ENCODE measurements around the gene KYAT1. TPM values are rescaled to one million over a fixed set of nuclear protein-coding genes. Genes with fewer than 3 reads are reported as not detected.

Gene KYAT1
- total RNA-seq, 2 donors from 2014 or later, result 4.8 to 5.7 TPM

DNA sequence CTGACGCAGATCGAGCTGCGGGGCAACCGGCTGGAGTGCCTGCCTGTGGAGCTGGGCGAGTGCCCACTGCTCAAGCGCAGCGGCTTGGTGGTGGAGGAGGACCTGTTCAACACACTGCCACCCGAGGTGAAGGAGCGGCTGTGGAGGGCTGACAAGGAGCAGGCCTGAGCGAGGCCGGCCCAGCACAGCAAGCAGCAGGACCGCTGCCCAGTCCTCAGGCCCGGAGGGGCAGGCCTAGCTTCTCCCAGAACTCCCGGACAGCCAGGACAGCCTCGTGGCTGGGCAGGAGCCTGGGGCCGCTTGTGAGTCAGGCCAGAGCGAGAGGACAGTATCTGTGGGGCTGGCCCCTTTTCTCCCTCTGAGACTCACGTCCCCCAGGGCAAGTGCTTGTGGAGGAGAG, 34.5 kb upstream of the KYAT1 start:
- no peak for DNase-seq
- Mint-ChIP-seq H3K4me1 (peaks cover 20% of the 10 kb centered on the region), H3K4me3 (no peak overlapping the region), H3K27ac (no peak overlapping the region), H3K36me3 (ENCODE audit: low read depth) (peaks cover 8% of the 10 kb centered on the region), H3K27me3 (no peaks in the 10 kb centered on the region)
- ATAC-seq, result no peak
- no peaks in the 10 kb centered on the region for H3K9me3 ChIP-seq (ENCODE audit: control insufficient read depth, low read length, poor library complexity, severe bottlenecking)

DNA sequence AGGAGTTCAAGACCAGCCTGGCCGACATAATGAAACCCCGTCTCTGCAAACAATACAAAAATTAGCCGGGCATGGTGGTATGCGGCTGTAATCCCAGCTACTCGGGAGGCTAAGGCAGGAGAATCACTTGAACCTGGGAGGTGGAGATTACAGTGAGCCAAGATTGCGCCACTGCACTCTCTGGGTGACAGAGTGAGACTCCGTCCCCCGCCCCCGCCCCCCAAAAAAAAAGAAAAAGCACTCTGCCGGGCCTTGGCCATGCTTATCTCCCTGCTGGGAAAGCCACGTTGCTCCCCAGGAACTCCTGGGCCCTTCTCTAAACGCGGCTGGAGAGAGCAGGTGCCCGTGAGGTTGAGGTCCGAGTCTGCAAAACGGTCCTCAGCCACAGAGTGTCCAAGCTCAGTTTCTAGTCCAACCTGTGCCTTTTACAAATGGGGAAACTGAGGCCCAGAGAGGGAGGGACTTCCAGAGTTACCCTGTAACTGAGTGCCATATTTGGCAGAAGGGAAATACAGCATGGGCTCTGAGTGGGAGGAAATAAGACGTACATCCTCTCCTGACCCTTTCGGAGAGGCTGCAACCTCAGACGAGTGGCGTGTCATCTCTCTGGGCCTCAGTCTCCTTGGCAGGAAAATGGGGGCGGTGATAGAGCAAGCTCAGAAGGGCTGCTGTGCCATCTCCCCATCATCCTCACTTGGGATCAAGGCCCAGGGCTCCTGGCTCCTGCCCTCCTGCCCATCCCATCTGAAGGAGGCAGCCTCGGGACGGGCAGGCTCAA, 32.4 kb upstream of the KYAT1 start:
- ATAC-seq, result no peak
- H3K9me3 ChIP-seq (ENCODE audit: control insufficient read depth, low read length, poor library complexity, severe bottlenecking), result no peaks in the 10 kb centered on the region
- no peak for DNase-seq
- H3K4me1 Mint-ChIP-seq, result peaks cover 23% of the 10 kb centered on the region
- no peaks in the 10 kb centered on the region for H3K27me3 Mint-ChIP-seq
- peaks cover 8% of the 10 kb centered on the region for H3K36me3 Mint-ChIP-seq (ENCODE audit: low read depth)
- H3K27ac Mint-ChIP-seq, result peak overlapping the region; percentile 69
- no peak overlapping the region for H3K4me3 Mint-ChIP-seq

DNA sequence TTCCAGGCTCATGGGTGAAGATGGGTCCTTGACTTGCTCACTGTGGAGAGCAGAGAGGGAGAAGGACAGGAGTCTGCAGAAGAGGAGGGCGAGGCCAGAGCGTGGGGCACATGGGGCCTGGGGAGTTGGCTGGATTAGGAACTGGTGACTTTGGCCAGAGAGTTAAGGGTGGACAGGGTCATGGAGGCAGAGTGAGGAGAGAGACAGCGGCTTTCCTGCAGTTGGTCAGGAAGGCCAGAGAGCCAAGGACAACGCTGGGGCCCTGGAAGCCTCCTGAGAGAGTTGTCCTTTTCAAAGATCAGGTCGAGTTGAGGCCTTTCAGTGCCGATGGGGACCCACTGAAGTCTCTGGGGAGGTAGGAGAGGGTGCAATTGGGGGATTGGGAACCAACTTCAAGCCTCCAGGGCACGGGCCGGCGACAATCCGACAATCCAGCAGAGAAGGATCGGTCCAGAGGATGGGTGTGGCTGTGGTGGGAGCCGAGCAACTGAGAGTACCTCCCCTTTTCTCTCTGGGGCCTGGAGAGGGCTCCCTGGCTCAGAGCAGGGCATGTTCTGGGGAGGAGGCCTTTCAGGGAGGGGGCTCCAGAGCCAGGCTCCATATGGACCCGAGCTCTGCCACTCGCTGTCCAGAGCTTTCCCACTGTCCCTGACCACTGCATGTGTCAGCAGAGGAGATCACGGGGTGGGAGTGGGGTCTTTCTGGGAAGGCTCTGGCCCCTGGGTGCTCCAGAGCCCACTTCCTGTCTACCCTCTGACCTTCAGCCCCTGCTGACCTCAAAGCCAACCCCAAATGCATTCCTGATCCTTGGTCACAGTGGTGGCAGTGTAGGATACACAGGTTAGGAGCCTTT, 31.5 kb upstream of the KYAT1 start:
- DNase-seq (no peak), ATAC-seq (no peak)
- H3K4me1 Mint-ChIP-seq, result peaks cover 27% of the 10 kb centered on the region
- H3K27me3 Mint-ChIP-seq, result no peaks in the 10 kb centered on the region
- H3K4me3 Mint-ChIP-seq, result peak overlapping the region; percentile 67
- peak overlapping the region; percentile 92 for H3K27ac Mint-ChIP-seq
- H3K9me3 ChIP-seq (ENCODE audit: control insufficient read depth, low read length, poor library complexity, severe bottlenecking), result no peaks in the 10 kb centered on the region
- peaks cover 10% of the 10 kb centered on the region for H3K36me3 Mint-ChIP-seq (ENCODE audit: low read depth)

DNA sequence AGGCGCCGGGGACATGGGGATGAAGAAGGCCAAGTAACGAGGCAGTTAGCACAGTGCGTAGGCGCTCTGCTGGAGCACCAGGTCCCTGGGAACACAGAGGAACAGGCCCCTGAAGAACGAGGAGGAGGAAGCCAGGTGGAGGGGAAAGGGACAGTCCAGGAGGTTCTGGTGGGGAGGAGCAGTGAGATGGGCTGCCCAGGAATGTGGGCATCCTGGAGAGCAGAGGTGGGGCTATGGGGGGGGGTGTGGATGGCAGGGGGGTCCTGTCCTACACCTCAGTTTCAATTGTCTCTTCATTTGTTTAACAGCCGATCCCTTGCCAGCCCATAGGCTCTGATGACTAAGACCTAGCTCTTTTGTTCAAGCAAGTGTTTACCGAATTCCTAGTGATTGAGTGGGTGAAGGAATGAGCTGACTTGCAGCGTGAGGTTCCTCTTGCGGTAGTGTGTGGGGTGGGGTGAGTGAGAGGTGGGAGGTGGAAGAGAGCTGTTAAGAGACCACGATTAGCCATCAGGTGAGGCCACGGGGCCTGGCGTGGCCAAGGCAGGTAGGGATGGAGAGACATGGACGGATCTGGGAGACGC, 30.6 kb upstream of the KYAT1 start:
- DNase-seq, result no peak
- H3K36me3 Mint-ChIP-seq (ENCODE audit: low read depth), result peaks cover 12% of the 10 kb centered on the region
- no peaks in the 10 kb centered on the region for H3K9me3 ChIP-seq (ENCODE audit: control insufficient read depth, low read length, poor library complexity, severe bottlenecking)
- H3K4me1 Mint-ChIP-seq, result peaks cover 27% of the 10 kb centered on the region
- peak overlapping the region; percentile 92 for H3K27ac Mint-ChIP-seq
- peak overlapping the region; percentile 28 for H3K4me3 Mint-ChIP-seq
- H3K27me3 Mint-ChIP-seq, result no peaks in the 10 kb centered on the region
- no peak for ATAC-seq

DNA sequence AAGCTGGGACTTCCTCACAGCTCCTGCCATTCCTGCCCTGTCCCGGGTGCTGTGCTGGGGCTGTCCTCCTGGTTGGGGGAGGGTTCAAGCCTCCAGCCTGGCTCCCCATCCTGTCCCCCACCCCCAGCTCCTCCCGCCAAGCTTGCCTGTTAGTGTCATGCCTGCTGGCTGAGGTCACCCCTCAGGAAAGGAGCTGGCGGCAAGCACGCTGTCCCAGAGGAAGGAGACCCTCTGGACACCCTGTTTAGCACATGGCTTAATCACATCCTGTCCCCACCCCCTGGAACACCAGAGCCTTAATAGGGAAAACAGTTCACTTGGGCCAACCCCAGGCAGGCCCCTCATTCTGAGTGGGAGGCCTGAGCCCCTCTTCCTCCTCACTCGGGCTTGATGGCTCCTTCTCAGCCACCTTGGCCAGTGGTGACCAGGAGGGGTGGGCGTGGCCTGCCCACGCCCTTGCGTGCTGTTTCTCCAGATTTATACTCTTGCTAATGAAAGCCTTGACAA, 29.8 kb upstream of the KYAT1 start:
- ATAC-seq, result no peak
- H3K4me3 Mint-ChIP-seq, result no peak overlapping the region
- H3K27me3 Mint-ChIP-seq, result no peaks in the 10 kb centered on the region
- peaks cover 29% of the 10 kb centered on the region for H3K4me1 Mint-ChIP-seq
- no peak for DNase-seq
- peaks cover 12% of the 10 kb centered on the region for H3K36me3 Mint-ChIP-seq (ENCODE audit: low read depth)
- H3K9me3 ChIP-seq (ENCODE audit: control insufficient read depth, low read length, poor library complexity, severe bottlenecking), result no peaks in the 10 kb centered on the region
- H3K27ac Mint-ChIP-seq, result peak overlapping the region; percentile 92

DNA sequence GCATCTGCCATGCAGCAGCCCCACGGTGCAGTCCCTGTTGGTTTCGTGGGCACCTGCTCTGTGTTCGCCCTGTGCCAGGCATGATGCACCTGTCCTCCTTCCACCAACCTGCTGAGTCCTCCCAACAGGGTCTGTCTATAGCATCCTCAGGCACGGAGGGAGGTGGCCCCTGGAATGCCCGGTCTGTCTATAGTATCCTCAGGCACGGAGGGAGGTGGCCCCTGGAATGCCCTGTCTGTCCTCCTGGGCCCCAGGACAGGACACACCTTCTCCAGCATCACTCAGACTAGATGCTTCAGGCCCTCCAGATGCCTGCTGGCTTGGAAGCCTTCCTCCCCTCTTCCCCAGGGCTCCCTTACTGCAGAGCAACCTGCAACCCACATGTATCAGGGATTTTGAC, 29.2 kb upstream of the KYAT1 start:
- no peaks in the 10 kb centered on the region for H3K27me3 Mint-ChIP-seq
- H3K36me3 Mint-ChIP-seq (ENCODE audit: low read depth), result peaks cover 12% of the 10 kb centered on the region
- no peak overlapping the region for H3K27ac Mint-ChIP-seq
- H3K4me3 Mint-ChIP-seq, result no peak overlapping the region
- ATAC-seq, result no peak
- H3K4me1 Mint-ChIP-seq, result peaks cover 30% of the 10 kb centered on the region
- DNase-seq, result no peak
- no peaks in the 10 kb centered on the region for H3K9me3 ChIP-seq (ENCODE audit: control insufficient read depth, low read length, poor library complexity, severe bottlenecking)

DNA sequence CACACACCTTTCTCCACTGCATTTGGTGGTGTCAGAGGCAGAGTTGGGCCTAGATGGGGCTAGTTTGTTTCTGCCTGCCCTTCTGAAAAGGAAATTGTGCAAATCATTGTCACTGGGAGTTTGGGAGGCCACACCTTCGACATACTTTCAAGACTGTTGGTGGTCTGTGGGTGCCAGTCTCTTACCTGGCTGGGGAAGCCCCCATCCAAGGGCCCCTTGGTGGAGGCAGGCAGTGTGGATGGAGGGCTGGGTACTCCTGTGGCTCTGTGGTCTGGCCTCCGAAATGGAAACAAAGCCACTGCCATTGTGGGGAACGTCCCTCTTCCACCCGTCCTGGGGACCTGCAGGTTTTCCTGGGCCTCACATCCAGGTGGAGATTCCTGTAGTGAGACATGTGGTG, 28.1 kb upstream of the KYAT1 start:
- Mint-ChIP-seq H3K27ac (peak overlapping the region; percentile 66), H3K4me3 (no peak overlapping the region), H3K27me3 (no peaks in the 10 kb centered on the region), H3K4me1 (peaks cover 28% of the 10 kb centered on the region), H3K36me3 (ENCODE audit: low read depth) (peaks cover 10% of the 10 kb centered on the region)
- DNase-seq (no peak), ATAC-seq (no peak)
- H3K9me3 ChIP-seq (ENCODE audit: control insufficient read depth, low read length, poor library complexity, severe bottlenecking), result no peaks in the 10 kb centered on the region

DNA sequence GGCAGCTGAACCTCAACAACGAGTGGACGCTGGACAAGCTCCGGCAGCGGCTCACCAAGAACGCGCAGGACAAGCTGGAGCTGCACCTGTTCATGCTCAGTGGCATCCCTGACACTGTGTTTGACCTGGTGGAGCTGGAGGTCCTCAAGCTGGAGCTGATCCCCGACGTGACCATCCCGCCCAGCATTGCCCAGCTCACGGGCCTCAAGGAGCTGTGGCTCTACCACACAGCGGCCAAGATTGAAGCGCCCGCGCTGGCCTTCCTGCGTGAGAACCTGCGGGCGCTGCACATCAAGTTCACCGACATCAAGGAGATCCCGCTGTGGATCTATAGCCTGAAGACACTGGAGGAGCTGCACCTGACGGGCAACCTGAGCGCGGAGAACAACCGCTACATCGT, 26.6 kb upstream of the KYAT1 start:
- H3K27me3 Mint-ChIP-seq, result no peaks in the 10 kb centered on the region
- H3K9me3 ChIP-seq (ENCODE audit: control insufficient read depth, low read length, poor library complexity, severe bottlenecking), result no peaks in the 10 kb centered on the region
- H3K27ac Mint-ChIP-seq, result peak overlapping the region; percentile 62
- no peak overlapping the region for H3K4me3 Mint-ChIP-seq
- DNase-seq (no peak), ATAC-seq (no peak)
- H3K36me3 Mint-ChIP-seq (ENCODE audit: low read depth), result peaks cover 10% of the 10 kb centered on the region
- H3K4me1 Mint-ChIP-seq, result peaks cover 33% of the 10 kb centered on the region

DNA sequence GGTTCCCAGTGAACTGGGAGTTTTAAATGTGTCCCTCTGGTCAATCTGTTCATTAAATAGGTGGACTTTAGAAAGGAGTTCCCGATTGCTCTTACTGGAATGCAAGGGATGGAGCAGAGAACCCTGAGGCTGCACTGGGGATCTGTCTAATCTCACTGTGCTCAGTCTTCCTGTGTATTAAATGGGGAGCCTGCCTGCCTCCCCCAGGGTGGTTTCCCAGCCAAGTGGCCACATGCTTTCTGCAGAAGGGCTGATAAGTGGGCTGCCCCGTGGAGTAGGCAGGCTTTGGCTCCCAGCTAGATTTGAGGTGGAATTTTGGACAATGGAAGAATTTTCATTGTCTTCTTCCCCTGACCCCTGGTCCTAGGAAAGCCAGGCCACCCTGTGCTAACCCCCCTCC, 25.0 kb upstream of the KYAT1 start:
- H3K27ac Mint-ChIP-seq, result peak overlapping the region; percentile 41
- no peak overlapping the region for H3K4me3 Mint-ChIP-seq
- H3K36me3 Mint-ChIP-seq (ENCODE audit: low read depth), result peaks cover 4% of the 10 kb centered on the region

DNA sequence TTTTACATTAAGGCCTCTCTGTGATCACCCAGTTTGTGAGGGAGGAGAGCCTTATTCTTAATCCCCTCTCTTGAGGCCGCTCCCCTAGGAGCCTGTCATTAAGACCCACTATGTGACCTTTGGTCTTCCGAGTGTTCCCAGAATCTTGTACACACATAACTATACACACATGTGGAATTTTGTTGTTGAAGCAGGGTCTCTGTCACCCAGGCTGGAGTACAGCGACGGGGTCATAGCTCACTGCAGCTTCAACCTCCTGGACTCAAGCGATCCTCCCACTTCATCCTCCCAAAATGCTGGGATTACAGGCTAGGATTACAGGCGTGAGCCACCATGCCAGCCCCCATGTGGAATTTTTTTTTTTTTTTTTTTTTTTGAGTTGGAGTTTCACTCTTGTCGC, 24.2 kb upstream of the KYAT1 start:
- Mint-ChIP-seq H3K36me3 (ENCODE audit: low read depth) (peaks cover 4% of the 10 kb centered on the region), H3K4me3 (no peak overlapping the region), H3K4me1 (peaks cover 27% of the 10 kb centered on the region), H3K27ac (peak overlapping the region; percentile 41), H3K27me3 (no peaks in the 10 kb centered on the region)
- ATAC-seq (no peak), DNase-seq (no peak)
- H3K9me3 ChIP-seq (ENCODE audit: control insufficient read depth, low read length, poor library complexity, severe bottlenecking), result no peaks in the 10 kb centered on the region

More for the DNA sequence above, 25.0 kb upstream of the KYAT1 start:
- H3K27me3 Mint-ChIP-seq, result no peaks in the 10 kb centered on the region
- peaks cover 27% of the 10 kb centered on the region for H3K4me1 Mint-ChIP-seq
- no peaks in the 10 kb centered on the region for H3K9me3 ChIP-seq (ENCODE audit: control insufficient read depth, low read length, poor library complexity, severe bottlenecking)
- no peak for ATAC-seq
- no peak for DNase-seq

DNA sequence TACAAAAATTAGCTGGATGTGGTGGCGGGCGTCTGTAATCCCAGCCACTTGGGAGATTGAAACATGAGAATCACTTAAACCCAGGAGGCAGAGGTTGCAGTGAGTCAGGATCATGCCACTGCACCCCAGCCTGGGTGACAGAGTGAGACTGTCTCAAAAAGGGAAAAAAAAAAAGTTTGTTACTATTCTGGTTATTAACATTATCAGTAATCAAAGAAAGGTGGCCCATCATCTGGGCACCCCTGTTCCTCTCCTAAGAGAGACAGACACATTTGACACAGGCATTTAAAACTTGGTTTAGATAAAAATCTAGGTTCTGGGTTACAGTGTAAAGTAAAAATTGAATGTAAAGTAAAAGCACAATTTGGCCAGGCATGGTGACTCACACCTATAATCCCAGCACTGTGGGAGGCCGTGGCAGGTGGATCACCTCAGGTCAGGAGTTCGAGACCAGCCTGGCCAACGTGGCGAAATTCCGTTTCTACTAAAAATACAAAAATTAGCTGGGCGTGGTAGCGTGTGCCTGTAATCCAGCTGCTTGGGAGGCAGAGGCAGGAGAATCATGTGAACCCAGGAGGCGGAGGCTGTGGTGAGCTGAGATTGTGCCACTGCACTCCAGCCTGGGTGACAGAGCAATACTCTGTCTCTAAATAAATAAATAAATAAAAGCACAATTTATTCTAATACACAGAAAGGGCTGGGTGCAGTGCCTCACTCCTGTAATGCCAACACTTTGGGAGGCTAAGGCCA, 22.3 kb upstream of the KYAT1 start:
- DNase-seq, result no peak
- peaks cover 34% of the 10 kb centered on the region for H3K4me1 Mint-ChIP-seq
- H3K9me3 ChIP-seq (ENCODE audit: control insufficient read depth, low read length, poor library complexity, severe bottlenecking), result no peaks in the 10 kb centered on the region
- peaks cover 4% of the 10 kb centered on the region for H3K36me3 Mint-ChIP-seq (ENCODE audit: low read depth)
- no peak for ATAC-seq
- H3K4me3 Mint-ChIP-seq, result peak overlapping the region; percentile 49
- no peaks in the 10 kb centered on the region for H3K27me3 Mint-ChIP-seq
- H3K27ac Mint-ChIP-seq, result peak overlapping the region; percentile 89

DNA sequence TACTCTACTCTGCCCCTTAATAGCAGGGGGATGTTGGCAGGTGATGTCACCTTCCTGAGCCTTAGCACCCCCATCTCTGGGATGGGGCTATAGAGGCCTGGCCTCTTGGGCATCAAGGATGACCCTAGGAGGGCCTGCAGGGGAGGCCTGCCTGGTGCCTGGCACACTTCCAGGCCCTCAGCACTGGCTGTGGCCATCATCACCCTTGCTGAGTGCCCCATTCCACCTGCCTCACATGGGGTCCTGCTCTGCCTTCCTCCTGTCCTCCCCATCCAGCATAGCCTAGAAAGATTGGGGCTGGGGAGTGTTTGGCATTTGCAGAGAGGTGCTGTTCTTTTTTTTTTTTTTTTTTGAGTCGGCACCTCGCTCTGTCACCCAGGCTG, 21.3 kb upstream of the KYAT1 start:
- Mint-ChIP-seq H3K4me1 (peaks cover 41% of the 10 kb centered on the region), H3K27me3 (no peaks in the 10 kb centered on the region), H3K4me3 (peak overlapping the region; percentile 79), H3K27ac (peak overlapping the region; percentile 91), H3K36me3 (ENCODE audit: low read depth) (no peaks in the 10 kb centered on the region)
- H3K9me3 ChIP-seq (ENCODE audit: control insufficient read depth, low read length, poor library complexity, severe bottlenecking), result no peaks in the 10 kb centered on the region
- DNase-seq (no peak), ATAC-seq (no peak)

All from T-helper 17 cell (primary cell).